Spleen (tissue), 7 donors: Measurements from ENCODE around the gene ZNF718.

Experiments
- POLR2AphosphoS5 ChIP-seq, 3 donors: sonication (generic); formaldehyde crosslinking; IDR thresholded peaks; one replicate each; pipeline ENCODE4 v1.5.1; 2017; ENCODE audit warnings: antibody characterized with exemption in 3 of 3
- TF ChIP-seq, protein P1 (sequence below), 11 experiments: fragments of 200-600 bp in 7 of 11; fragments of 450-650 bp in 4 of 11; sonication (generic) in 4 of 11; IDR thresholded peaks in 8 of 11; conservative IDR thresholded peaks in 3 of 11; 1 replicate in 7 of 11; 2 replicates in 4 of 11; pipeline versions ENCODE4 v1.4.0 to v1.8.0; 2016 to 2021; ENCODE audit warnings: antibody characterized with exemption in 11 of 11, inconsistent platforms in 4 of 11, mild to moderate bottlenecking in 1 of 11
- donor health status: DM: no; HTN: no; CAD: no; lungs with moderate emphysema.
- donor health status: DM: no; HTN: no; CAD: no.
- donor health status: DM: no; HTN: no; CAD: no.

DNA sequence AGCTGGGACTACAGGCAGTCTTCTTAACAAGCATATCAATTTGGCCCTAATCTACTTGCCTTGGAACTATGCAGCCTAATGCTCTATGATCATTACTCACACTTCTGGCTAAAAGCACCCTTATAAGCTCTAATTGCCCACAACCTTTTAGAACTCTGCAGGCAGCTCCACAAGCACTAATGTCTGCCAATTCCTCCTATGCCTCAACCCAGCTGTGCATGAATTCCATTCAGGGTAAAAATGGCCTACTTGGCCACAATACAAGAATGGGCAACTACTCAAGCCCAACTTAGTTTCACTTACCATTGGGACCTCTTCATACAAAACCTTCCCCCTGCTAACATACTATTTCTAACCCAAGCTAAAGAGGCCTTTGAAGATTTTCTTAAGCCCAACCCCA, 51.7 kb downstream of the ZNF718 start:
- TF ChIP-seq, protein P1, sequence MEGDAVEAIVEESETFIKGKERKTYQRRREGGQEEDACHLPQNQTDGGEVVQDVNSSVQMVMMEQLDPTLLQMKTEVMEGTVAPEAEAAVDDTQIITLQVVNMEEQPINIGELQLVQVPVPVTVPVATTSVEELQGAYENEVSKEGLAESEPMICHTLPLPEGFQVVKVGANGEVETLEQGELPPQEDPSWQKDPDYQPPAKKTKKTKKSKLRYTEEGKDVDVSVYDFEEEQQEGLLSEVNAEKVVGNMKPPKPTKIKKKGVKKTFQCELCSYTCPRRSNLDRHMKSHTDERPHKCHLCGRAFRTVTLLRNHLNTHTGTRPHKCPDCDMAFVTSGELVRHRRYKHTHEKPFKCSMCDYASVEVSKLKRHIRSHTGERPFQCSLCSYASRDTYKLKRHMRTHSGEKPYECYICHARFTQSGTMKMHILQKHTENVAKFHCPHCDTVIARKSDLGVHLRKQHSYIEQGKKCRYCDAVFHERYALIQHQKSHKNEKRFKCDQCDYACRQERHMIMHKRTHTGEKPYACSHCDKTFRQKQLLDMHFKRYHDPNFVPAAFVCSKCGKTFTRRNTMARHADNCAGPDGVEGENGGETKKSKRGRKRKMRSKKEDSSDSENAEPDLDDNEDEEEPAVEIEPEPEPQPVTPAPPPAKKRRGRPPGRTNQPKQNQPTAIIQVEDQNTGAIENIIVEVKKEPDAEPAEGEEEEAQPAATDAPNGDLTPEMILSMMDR (IDR thresholded peaks at IDR 0.05 in 8 of 11, conservative IDR thresholded peaks at IDR 0.05 in 3 of 11), result no peak
- TF ChIP-seq POLR2AphosphoS5 (IDR thresholded peaks at IDR 0.05), result no peak
